NT2/D1 (cell line): ENCODE results near the gene RFX8.

Source experiments
- YY1 ChIP-seq: IDR thresholded peaks from 2 replicates; pipeline ENCODE4 v1.6.1; 2011; ENCODE audit not compliant: insufficient read length, insufficient read depth
- ZNF274 ChIP-seq: IDR thresholded peaks from 2 replicates; pipeline ENCODE4 v1.6.1; 2011; ENCODE audit warnings: mild to moderate bottlenecking, low read depth, low read length

DNA sequence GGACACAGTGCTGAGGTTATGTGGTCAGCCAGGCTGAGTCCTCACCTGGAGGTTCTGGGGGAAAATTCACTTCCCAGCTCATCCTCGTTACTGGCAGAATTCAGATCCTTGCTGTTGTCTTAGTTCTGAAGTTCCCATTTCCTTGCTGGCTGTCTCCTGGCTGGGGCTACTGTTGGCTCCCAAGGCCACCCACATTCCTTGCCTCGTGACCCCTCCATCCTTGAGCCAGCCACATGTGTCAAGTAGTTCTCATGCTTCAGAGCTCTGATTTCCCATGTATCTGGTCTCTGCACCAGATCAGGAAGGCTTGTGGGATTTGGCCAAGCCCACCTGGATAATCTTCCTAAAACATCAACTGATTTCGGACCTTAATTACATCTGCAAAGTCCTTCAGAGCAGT lies 38.1 kb upstream of the RFX8 start:
- no peak for TF ChIP-seq ZNF274
- TF ChIP-seq YY1 = no peak
